H1 (cell line): ENCODE results near the gene KEL.

ENCODE experiments used
- ASH2L ChIP-seq: fragments of 200-600, 300-600 bp; sonication (generic); IDR thresholded peaks from one replicate; pipeline ENCODE4 v1.7.1; 2017; ENCODE audit warnings: low read length
- BRCA1 ChIP-seq: IDR thresholded peaks from 2 replicates; pipeline ENCODE4 v1.6.1; 2012; ENCODE audit warnings: low read depth, low read length, improper control_type of control experiment
- CTCF ChIP-seq, 3 experiments: IDR thresholded peaks; 1 replicate in 2 of 3; 2 replicates in 1 of 3; pipeline versions ENCODE4 v1.5.1 to v1.6.1; 2011; ENCODE audit warnings: low read length in 3 of 3, mild to moderate bottlenecking in 3 of 3, inconsistent platforms in 2 of 3, low read depth in 1 of 3, moderate library complexity in 1 of 3; ENCODE audit not compliant: insufficient read depth in 1 of 3; ENCODE audit errors: control extremely low read depth in 1 of 3
- EP300 ChIP-seq, 2 experiments: IDR thresholded peaks; 1 replicate in 1 of 2; 2 replicates in 1 of 2; pipeline ENCODE4 v1.6.1; 2011 to 2012; ENCODE audit warnings: low read depth in 2 of 2, low read length in 2 of 2, mild to moderate bottlenecking in 2 of 2, borderline replicate concordance in 1 of 2, inconsistent platforms in 1 of 2, moderate library complexity in 1 of 2
- JUN ChIP-seq: IDR thresholded peaks from 2 replicates; pipeline ENCODE4 v1.6.1; 2011; ENCODE audit warnings: low read depth, mild to moderate bottlenecking, improper control_type of control experiment, low read length
- NRF1 ChIP-seq: IDR thresholded peaks from 2 replicates; pipeline ENCODE4 v1.6.1; 2011; ENCODE audit warnings: mild to moderate bottlenecking, low read depth, low read length, improper control_type of control experiment
- RAD21 ChIP-seq, 2 experiments: IDR thresholded peaks in 1 of 2; conservative IDR thresholded peaks in 1 of 2; 2 replicates each; pipeline ENCODE4 v1.6.1; 2011; ENCODE audit warnings: low read depth in 2 of 2, low read length in 2 of 2, improper control_type of control experiment in 1 of 2, inconsistent platforms in 1 of 2, mild to moderate bottlenecking in 1 of 2, moderate library complexity in 1 of 2

GRCh38 chr7:142925413-142925812, 36.8 kb downstream of the KEL start:
- TF ChIP-seq ASH2L (no peak), EP300 (IDR thresholded peaks at IDR 0.05; ENCODE audit: borderline replicate concordance in 1 of 2, low read depth in 2 of 2, low read length in 2 of 2) (no peak), BRCA1 (no peak), JUN (no peak), NRF1 (no peak), CTCF (IDR thresholded peaks at IDR 0.05; ENCODE audit: control extremely low read depth in 1 of 3, insufficient read depth in 1 of 3, low read depth in 1 of 3, low read length in 3 of 3) (peak; percentile 71 to 81 (median 77)), RAD21 (IDR thresholded peaks at IDR 0.05 in 1 of 2, conservative IDR thresholded peaks at IDR 0.05 in 1 of 2; ENCODE audit: low read depth in 2 of 2, low read length in 2 of 2) (peak; percentile 33 to 47)
